Hematopoietic multipotent progenitor cell treated with erythropoietin and hydrocortisone succinate and interleukin-3 and kit ligand, for 4 days (in vitro differentiated cells): ENCODE data around the gene EIF2D.

Source experiments
- DNase-seq: peaks from one replicate; pipeline ENCODE4 v3.0.0-alpha.2; 2015

EIF2D gene

DNA sequence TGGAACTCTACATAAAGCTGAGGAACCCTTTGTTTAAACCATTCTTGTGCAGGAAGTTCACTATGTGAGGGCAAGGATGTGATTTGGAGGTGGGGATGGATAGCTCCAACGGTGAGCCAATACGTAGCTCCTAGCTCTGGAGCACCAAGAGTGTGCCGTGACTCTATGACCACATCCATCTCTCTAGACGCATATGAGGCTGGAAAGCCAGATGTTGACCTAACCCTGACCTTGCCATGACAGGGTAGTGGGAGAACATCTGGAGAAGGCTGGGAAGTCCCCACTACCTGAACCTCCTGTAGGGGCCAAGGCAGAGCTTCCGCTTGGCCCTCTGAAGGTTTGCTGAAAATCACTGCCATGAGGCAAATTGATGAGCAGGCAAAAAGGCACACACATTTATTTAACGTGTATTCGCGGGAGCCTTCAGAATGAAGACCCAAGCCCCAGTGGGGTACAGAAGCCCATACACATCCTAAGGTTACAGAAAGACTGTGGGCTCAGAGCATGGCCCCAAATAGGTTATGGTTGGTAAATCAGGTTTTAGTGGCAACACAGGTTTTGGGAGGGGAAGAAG is 43.4 kb downstream of the EIF2D start:
- DNase-seq, result no peak

DNA sequence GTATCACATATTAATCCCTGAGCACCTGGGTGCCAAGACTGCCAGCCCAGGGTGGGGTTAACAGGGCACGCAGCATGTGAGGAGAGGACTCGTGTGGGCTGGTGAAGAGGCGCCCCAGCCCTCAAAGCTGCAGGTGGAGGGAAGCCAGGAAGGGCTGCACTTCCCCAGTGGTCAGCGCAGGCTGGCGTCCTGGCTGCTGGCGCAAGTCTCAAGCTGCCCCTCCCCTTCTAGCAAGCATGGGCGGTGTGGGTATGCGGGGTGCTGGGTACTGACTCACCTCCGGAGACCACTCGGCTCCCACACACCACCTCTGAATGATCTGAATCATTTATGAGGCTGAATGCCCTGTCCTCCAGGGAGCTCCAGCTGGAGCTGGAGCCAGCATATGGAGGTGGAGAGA is 44.0 kb downstream of the EIF2D start:
- no peak for DNase-seq

DNA sequence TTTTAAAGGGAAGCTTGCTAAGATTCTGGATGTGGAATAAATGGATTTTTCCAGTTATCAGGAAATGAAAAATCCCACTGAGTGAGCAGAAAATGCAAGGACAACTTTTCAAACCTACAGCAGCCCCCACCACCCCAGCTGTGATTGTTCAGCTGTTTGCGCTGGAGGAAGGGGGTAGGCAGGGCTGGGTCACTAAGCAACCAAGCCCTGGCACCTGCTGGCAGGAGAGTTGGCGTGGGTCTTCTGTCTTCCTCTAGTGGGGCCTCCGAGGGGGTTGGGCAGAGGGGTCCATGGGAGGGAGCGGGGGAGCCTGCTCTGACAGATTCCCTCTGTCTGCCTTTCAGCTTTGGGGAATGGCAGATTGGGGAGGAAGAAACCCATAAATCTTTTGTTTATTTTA is 45.3 kb downstream of the EIF2D start:
- DNase-seq, result no peak

DNA sequence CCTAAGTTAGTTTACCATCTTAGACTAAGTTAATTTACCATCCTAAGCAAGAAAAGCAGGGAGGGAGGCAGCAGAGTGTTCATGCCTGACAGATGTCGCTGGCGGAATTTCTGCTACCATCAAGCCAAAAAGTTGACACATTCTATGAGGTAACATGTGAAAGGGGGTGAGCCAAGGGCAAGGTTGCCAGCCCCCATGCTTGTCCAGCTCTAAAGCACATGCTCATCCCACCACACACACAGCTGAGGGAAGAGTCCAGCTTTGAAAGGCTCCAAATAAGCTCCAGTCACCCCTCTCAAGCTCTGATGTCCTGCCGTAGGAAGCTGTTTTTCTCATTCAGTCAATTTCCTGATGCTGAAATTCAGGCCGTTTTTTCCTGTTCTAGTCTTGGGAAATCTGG is 46.3 kb downstream of the EIF2D start:
- no peak for DNase-seq

DNA sequence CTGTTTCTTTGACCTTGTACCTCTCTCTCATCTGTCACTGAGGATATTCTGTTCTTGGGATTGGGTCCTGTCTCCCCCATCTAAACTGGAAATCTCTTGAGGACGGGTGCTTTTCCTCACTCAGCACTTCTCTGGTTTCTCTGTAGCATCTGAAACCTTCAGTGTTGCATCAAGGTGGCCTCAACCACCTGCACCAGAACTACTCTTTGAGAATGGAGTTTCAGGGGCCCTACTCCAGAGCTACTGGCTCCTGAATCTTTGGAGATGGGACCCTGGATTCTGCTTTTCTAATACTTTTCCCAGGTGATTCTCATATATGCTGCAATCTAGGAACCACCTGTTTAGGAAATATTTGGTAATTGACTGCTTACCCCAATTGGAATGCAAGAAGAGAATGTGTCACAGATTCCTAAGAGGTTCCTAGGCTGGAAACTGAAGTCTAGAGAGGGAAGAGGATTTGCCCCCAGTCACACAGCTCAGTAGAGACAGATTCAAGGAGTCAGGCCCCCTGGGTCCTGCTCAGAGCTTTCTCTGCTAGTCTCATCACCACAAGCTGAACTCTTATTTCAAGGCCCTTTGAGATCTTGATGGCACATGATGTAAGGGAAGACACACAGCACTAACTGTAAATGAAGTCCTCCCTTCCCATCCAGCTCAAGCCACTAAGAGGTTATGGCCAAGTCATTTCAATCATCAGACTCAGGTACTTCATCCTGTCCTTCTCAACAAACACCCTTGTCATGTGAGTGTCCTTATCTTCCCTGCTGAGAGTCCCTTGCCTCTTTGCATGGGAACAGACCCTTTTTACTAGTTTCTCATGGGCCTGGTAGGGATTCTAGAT is 48.7 kb downstream of the EIF2D start:
- DNase-seq, result no peak

DNA sequence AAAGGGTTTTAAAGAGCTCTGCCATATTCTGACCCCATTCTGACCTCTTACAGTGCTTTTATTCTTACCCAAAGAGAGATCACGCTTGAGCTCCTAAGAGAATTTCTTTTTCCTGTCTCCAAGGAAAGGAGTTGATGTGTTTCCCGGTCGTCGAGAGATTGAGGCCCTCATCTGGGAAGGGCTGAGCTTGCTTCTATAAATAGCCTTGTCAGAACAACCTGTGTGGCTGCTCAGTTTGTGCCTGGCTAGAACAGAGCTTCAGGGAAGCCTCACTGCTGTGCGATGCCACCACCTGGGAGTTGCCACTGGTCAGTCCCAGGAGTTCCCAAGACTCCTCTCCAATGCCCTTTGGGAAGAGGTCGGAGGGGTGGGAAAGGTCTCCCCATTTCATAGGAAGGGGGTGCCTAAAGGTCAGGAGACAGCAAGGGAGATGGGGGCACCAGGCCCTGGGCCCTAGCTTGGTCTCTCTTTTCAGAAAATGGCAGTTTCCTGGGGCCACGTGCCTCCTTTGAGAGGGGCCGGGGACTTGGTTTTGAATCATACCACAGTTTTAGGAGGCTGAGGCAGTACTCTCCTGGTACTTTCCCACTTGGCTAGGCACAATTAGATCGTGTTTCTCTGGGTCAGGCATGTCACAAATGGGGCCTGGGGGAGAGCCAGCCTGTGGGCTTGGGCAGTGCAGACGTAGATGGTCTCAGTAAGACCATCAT is 52.1 kb downstream of the EIF2D start:
- no peak for DNase-seq

DNA sequence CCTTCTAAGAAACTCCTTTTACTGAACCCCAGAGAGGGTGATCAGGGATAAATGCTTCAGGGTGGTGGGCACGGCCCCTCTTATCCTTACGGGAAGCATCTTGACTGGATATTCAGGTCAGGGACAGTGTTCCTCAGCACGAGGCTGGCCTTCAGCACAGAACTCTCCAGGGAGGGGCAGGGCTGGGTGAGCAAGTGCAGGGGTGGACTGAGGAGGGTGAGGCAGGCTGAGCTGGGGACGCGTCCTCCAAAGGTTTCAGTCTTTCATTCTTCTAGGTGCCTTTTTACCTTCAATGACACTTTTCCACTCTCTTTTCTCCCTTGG is 52.6 kb downstream of the EIF2D start:
- DNase-seq, result peak; percentile 24

DNA sequence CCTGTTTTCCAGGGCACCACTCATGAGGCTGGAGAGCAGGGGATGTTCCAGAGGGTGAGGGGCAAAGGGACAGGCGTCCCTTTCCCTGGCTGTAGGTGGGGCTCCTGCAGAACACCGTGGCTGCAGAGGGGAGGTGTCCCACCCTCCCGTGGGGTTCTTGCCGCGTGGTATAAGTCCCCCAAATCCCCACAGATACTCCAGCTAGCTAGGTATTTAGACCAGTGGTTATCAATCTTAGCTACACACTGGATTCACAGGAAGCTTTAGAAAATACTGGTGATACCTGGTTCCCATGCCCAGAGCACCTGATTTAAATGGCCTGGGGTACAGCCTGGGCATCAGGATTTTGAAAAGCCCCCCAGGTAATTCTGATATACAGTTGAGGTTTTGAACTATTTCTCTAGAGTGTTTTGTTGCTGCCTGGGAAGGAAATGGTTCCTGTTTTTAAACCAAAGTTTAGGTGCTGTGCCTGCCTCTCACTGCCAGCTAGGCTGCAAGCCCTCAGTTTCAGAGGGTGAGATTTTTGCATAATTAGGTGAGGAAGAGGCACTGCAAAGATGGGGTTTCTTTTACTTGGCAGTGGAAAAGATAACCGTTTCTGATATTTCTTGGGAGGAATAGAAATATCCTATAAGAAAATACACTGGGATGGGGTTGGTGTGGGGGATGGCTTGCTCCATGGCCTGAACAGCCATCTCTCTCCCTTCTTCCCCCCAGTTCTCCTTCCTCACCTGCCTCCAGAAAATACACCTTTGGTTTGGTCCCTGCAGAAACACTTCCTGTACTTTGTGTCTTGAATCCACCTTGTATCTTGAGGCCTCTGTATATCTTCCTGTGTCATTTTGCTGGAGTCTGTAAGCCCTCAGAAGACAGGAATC is 53.2 kb downstream of the EIF2D start:
- peak; percentile 33 for DNase-seq

DNA sequence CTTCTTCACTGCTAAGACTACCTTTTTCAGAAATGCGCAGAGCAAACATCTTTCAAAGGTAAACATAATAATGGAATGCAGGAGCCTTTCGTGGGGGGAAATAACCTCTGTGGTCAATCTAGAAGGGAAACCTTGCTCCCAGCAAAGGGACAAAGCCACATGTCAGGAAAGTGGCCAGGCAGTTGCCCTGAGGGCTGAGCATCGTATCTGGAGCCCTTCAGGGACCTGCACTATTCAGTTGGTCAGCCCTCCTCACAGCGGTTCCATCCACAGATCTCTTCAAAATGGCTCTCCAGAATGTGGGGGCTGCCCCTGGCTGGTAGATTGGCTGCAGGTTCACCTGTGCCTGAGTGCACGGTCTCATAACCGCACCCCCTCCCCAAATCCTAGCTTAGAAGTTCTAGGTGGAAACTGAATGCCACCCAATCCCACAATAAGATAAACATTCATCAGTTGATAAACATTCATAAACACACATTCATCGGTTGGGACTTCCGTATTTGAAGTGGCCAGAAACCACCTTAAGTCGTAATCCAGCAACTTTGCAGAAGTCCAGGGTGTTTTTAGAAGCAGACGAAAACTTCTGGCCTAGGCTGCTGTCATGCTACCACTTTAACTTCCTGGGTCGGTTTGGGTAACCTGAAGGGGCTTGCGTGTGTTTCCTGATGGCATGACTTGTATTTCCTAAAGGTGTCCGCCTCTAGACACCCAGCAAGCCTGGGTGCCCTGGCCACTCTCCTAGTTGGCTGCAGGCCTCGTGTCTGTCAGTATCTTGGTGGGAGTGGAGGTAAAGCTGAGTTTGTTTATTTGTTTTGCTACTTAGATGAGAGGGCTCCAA is 54.4 kb downstream of the EIF2D start:
- peak; percentile 77 for DNase-seq

DNA sequence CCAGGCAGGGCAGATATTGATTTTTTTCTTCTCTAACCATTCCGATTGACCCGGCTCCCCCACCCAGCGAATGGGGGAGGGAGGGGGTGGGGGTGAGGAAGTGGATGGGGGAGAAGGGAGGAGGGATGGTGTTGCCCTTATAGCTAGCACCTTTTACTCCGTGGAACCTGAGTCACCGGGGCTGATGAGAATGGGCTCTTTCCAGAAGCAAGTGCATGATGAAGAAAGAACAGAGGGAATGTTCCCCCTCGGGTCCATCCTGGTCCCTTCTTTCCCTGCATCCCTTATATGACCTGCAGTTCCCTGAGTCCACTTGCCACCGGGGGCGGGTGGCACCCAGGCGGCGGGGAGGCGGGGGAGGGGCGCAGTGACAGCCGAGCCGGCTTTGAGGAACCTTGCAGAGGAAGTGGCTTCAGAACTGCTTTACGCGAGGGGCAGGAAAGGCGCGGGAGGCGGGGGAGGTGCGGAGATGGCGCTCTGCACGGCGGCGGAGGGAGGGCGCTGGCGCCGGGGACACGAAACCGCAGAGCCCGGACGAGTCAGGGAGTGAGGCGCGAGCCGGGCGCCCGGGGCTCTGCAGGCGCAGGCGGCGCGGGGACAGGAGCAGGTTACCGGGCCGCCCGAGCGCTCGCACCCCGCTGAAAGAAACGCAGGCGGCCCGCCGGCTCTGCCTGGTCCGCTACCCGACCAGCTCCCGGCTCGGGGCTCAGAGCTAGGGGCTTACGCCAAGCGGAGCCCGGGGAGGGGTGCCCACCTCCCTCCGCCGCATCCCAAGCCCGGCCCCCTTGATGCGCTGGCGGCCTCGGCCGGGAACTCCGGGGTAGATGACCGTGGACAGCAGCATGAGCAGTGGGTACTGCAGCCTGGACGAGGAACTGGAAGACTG is 55.3 kb downstream of the EIF2D start:
- DNase-seq, result peak; percentile 95

DNA sequence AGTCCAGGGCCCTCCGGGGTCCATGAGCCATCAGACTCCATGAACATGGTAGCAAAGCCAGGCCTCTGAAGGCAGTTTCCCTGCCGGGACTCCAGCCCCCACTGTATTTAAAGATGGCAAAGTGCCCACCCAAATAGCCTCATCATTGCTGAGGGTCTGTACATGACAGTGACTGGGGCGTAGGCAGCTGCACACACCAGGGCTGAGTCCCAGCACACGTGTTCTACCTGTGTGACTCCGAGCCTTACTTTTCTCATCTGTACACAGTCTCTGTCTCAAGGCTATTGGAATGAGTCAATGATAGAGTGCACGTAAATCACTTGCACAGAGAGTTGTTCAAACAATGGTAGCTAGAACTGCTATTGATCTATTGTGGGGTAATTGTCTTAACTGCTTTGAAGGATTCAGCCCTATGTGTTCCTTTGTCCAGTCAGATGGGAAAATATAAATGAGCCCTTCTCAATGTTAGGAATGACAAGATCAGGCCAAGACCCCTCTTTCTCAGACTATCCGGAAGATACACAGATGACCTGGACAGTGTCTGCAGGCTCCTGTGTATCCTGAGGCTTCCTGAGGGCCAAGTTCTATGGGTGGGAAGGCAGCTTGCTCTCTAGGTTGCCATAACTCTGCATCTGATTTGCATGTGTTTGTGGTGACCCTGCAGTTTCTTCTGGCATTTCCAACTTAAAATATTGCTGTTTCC is 56.1 kb downstream of the EIF2D start:
- no peak for DNase-seq

DNA sequence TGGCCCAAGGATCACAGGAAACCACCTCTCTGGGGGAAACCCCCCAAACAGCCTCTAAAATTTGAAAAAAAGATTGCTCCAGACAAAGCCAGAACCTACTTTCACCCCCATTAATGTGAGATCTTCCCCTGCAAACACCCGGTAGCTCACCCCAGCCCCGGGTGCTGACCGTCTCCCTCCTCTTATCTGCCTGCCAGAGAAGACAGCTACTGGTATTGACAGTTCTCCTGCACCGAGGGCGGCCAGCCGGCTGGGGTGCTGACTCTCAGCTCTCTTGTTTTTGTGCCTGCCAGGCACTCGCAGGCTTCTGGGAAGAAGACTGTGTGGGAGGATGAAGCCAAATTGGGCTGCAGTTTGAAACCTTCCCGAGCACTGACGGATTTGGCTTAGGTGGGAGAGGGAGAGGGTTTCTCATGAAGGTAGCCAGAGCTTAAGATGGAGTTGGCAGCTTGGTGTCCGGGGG is 56.8 kb downstream of the EIF2D start:
- DNase-seq, result peak; percentile 74

DNA sequence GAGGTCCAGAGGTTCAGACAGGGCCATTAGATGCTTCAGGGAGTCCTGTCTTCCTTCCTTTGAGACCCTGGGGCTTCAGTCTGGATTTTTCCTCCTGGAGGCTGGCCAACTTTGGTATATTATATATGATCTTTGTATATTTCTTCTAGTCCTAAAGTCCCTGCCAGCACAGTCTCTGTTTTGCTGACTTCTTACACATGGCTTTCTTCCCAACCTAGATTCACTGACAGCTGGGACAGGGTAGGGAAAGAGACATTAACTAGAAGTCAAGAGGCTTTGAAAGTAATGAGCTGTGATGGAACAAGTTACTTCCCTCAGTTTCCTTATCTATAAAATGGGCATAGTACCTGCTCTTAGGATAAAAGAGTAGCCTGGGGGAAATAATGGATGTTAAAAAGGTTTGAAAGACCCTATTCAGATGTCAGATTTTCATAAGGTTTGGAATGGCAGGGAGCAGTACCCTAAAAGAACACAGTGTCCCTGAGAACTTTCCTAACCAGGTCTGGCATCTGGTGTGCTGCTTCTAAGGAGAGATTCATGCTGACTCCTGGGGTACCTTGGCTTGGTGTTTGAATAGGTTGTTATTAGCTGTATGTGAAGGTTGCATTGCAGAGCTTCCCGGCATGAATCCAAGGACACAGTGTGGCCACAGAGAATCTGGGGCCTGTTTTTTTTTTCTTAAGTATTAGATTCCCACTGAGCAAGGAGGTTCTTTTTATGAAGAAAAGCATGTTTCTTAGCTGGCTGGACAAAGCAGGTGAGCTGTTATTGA is 57.4 kb downstream of the EIF2D start:
- DNase-seq, result no peak

DNA sequence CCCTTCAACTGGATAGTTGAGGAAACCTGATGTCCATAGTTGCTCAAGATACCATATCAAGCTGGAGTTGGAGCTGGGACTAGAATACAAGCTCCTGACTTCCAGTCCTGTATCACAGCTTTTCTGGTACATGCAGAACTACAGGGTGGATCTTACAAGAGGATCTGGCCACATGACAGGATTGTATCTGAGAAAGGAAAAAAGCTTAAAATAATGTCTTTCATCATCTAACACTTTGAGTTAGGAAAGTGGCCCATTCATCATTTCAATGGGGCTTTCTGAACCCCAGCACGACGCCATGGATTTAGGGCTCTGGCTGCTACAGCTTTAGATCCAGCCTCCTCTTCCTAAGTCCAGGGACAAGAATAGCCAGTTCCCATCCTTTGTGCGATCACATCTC is 58.1 kb downstream of the EIF2D start:
- no peak for DNase-seq

DNA sequence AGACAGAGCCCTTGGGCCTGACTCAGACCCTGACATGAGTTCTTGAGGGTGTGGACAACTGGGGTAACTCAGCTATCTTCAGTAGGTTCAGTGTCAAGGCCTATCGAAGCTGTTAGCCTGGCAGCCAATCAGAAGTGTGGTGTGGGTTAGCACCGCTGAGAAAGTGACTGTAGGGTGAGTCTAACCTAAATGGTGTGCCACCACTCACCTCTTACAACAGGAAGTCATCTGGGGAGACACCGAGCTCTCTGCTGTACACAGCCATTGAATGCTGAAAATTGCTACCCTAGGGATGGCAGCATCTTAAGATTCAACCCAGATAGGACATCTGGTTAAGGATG is 60.3 kb downstream of the EIF2D start:
- peak; percentile 9 for DNase-seq

DNA sequence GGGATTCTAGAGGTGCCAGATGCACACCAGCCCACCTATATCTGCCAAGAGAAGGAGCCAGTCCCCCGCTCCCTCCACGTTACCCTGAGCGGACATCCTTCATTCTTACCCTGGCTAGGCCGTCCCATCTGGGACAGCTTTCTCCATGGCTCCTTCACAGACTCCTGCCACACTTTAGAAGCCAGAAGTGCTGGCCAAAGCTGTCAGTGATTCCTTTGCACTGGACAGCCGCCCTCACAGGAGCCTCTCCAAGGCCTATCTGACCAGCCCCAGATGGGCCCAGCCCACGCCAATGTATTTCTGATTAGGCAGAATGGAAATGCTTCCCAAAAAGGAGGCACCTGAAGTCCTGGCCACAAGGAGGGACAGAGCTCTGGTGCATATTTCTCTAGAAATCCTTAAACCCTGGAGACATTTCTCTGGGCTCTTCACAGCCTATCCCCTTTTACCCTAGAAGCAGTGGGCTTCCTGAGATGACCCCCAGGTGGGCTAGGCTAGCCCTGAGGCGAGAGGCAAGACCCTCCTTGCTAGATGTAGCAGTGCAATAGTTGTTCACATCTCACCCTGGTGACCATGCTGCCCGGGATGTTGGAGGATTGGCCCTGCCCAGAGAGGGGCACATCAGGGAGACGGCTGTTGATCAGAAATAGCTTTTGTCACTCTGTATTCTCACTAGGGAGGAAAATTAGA is 60.8 kb downstream of the EIF2D start:
- DNase-seq, result no peak

DNA sequence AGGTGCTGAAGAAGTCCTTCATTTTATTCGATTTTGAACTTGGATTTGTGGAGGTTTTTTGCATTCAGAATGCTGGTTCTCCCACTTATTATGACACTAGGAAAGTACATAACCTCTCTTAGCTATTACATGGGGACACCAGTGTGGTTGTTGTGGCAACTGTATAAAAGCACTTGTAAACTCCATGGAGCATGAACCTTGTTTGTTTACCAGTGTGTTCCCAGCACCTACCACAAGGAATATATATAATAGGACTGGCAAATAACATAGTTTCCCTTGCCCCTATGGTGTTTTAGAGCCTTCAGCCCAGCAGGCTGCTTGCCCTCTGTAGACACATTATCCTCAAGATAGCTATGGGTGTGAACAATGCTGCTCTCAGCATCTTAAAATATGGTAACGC is 61.8 kb downstream of the EIF2D start:
- no peak for DNase-seq

DNA sequence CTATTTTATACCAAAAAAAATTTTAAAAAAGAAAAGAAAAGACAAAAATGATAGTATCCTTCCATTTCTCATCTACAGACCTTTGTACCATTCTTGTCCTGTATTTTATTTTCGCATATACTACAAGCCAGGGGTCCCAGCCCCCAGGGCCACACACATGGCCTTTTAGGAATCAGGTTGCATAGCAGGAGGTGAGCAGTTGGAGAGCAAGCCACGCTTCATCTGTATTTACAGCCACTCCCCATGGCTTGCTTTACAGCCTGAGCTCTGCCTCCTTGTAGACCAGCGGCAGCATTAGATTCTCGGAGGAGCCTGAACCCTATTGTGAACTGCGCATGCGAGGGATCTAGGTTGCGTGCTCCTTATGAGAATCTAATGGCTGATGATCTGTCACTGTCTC is 65.2 kb downstream of the EIF2D start:
- DNase-seq, result no peak

DNA sequence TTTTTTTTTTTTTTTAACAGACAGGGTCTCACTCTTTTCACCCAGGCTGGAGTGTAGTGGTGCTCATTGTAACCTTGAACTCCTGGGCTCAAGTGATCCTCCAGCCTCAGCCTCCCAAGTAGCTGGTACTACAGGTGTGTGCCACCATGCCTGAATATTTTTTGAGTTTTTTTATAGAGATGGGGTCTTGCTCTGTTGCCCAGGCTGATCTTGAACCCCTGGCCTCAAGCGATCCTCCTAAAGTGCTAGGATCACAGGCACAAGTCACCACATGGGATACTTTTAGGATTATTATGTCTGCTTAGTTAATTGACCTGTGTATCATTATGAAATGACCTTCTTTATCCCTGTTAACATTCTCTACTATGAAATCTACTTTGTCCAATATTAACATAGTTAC is 66.9 kb downstream of the EIF2D start:
- DNase-seq, result no peak
